Endothelial cell of hepatic sinusoid (primary cell): ENCODE results near the gene GRAMD1B.

Experiments used
- in situ Hi-C: cut with HindIII; loops from 2 replicates; pipeline ENCODE4 v1.10.0; 2017; ENCODE audit warnings: low sequenced_read_pairs

Gene GRAMD1B

DNA sequence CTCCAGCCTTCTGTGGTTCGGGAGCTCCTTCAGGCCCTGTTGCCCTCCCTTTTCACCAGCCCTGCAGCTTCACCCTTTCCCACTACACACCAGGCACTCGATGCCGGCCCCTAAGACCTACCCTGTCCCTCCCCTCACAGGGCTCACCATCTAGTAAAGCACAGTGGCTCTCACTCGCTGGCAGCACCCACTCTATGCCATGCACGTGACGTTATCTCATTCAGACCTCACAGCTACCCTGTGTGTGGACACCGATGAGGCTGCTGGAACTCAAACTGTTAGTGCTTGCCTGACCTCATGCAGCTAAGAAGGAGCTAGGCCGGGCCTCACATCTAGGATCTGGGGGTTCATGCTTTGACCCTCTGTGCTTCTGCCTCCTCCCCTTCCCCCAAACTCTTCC, 178.9 kb downstream of the GRAMD1B start:
- in situ Hi-C loops: no loop called here

DNA sequence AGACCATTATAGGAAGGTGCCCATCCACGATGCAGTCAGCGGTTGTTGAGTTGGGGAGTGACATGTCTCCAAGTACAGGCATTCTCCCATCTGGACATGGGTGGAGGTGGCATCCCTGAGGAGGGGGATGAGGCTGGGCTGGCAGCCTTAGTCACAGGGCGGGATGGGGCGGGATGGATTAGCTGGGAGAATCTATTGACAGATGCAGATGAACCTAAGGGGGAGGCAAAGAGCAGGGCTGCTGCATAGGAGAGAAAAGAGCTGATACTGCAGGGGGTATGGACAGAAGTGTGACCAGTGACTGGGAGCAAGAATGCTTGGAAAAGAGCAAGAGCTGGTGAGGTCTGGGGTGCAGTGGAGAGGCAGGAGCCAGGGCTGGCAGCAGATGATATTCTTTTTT, 181.6 kb downstream of the GRAMD1B start:
- in situ Hi-C loops: no loop called here

DNA sequence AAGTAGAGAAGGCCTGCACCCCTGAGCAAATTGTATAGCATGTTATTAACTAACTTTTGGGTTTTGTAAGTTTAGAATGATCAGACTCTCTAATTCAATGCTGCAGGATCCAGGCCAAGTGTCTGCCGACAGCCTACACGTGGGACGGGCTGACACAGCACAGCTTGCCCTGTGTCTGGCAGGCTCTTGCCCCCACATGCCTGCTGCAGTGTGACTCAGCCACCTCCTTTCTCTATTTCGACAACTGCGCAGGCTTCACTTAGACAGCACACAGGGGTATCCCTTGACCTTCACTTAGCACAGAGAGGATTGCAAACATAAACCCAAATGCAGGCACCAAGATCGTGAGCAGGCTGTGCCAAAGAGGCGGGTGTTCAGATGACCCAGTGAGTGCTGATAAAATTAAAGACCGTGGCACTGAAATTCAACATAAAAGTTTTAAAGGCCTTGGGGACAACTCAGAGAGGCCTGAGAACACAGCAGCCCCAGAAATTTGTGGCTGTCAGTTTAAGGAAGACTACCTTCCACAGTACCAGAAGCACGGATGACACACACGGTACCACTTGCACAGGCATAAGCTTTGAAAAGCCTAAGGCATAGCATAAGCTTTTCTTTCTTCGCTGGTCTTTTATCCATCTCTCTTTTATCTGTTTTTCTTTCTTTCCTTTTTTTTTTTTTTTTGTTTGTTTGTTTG, 186.6 kb downstream of the GRAMD1B start:
- in situ Hi-C loops: no loop called here

DNA sequence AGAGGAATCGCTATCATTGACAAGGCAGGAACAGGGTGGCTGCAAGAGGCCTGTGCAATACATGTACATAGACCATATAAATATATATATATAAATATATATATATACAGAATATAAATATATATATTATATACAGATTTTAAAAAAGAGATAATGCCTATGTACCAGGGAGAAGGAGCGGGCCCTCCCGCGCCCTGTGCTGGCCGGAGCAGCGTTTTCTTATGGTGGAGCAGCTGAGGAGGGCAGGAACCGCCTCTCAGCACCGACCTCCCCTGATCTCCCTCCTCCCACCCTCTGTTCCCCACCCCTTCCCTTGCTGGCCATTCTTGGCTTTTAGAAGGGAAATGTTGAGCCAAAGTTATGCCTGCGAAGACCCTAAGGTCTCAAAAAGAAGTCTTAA, 192.5 kb downstream of the GRAMD1B start:
- in situ Hi-C loops: no loop called here

DNA sequence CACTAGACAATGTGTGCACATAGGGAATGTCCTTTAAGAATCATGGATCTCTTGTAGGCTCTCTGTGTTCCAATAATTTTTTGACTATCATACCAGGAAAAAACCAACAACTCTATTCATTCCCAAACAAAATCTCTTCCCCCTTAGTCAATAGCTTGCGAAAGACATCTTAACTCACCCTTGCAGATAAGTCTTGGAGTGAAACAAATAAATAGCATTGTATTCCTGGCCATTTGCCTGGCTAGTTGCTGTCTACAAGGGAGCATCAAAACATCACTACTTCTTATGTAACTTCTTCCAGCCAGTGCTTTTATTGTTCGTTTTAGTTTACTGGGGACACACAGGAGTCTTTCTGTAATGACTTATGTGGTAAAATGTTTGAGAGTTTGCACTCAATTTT, 194.9 kb downstream of the GRAMD1B start:
- in situ Hi-C loops: no loop called here

DNA sequence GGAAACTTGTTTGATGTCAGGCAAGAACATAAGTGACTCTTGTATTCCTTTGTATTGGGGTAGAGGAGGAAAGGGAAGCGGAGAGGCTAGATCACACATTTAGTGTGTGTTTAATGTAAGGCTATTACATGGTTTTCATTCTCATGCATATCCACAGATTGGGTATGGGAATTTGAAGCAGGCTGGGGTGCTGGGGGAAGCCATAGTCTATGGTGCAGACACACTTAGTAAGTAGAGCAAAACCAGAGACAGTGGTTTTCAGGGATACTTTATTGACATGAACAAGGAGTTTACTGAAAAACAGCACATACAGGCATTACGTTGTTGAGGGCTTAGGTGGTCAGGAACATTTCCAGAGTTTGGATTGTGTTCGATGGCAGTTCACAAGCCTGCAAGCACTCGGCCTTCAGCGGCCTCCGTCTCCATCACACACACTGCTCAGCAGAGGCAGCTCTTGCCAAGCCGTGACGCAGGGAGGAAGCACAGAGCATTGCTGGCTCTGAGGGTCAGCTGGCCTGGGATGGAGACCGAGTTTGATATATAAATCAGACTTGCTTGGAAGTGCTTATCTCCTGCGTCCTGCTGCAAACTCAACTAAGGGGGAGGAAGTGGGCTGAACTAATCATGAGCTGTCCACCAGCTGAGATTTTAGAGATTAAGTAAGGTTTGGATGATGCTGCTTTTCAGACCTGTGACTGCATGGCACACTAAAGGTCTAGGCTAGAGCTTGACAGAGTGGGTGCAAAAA, 199.0 kb downstream of the GRAMD1B start:
- in situ Hi-C loops: no loop called here

DNA sequence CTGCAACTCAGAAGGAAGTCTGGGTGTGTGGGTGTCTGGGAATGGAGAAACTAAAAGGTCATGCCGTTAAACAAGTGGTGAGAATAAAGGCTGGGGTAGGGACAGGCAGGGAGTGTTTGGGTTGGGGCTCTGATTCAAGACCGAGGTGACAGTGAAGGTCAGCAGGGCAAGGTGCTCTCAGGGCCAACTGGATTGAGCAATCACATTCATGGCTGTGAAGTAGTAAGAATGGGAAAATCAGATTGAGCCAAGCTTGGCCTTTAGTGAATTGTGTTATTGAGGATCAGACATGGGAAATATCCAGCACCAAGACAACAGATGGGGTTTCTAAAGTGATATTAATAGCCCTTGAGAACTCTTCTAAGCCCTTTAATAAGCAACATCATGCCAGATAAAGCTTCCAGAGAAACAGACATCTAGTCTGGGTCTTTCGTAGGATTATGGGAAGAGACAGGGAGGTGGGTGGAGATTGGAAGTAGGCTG, 200.1 kb downstream of the GRAMD1B start:
- in situ Hi-C loops: loop anchor here (5.0 kb wide), 1 partner anchor 82 kb away; no protein-coding TSS in a partner anchor

DNA sequence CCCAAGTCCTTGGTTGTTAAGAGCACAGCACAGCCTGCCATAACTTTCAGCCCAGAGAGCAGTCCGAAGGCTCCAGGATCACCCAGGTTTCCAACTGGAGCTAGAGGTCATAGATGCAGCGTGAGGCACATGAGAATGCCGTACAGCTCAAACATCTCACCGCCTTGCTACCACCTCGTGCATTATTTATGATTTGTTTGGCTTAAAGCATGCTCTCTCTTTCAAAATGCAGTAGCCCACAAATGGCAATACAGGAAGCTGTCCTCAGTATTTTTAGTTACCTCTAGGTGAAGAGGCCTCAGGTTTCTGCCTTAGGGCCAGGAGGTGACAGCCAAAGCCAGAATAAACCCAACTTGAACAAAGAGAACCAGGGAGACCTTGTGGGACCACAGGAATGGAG, 210.0 kb downstream of the GRAMD1B start:
- in situ Hi-C loops: no loop called here

DNA sequence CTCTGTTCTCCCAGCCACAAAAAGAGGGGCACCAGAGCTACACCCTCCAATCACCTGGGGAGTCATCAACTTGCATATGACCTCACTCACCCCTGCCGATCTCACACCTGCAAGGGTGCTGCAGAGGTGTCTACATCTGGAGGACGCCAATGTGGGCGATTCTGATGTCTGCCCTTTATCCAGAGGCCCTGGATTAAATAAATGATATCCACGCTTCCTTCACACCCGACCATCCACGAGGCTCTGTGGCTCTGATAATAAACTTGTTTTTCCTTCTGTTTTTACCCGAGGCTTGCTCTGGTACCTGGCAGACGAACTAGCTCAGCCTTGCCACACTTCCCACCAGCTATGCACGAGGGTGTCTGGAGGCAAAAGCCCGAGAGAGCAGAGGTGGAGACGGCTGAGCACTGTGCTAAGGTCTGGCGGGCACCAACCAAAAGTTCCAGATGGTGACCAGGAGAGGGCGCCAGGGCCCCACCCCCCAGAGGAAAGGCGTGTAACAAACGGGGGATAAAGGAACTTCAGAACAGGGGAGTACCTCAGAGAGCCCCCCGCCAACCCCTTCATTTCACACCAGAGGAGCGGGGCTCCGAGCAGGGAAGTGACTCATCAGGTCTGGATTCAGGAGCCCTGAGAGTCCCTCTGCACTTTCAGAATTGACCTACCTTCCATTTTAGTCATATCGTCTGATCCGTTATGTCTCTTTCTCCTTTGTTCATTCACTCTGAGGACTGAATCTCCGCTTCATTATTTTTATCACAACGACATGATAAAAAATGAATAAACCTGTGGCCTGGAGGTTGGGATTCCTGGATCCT, 210.8 kb downstream of the GRAMD1B start:
- in situ Hi-C loops: no loop called here

DNA sequence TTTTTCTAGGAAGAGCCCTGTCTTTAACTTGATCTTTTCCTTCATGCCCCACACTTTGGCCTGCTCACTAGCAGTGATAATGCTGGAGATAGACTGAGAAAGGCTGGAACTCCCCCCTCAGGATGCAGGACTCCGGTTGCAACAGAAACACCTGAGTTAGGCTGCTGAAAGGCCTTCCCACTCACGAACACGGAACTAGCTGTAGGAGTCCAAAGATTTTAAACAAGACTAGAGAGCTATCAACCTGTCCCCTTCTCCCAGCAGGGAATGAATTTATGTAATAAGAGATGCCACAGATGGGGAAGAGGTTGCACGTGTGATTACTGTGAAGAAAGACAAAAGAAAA, 211.4 kb downstream of the GRAMD1B start:
- in situ Hi-C loops: no loop called here

DNA sequence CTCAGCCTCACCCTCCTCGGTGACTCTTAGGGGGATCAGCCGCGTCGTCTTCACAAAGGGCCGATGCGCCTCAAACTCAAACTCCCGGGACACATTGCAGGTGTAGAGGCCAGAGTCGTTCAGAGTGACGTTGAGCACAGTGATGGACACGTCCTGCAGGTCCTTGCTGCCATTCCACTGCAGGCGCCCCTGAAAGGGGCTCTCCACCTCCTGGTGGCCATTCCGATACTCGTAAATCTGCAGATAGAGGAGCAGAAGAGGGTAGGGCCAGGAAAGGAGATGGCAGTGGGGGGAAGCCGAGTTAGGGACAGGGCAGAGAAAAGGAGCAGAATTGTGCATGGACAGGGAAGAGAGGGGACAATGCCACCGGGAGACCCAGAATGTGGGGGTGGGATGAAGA, 212.4 kb downstream of the GRAMD1B start:
- in situ Hi-C loops: no loop called here

DNA sequence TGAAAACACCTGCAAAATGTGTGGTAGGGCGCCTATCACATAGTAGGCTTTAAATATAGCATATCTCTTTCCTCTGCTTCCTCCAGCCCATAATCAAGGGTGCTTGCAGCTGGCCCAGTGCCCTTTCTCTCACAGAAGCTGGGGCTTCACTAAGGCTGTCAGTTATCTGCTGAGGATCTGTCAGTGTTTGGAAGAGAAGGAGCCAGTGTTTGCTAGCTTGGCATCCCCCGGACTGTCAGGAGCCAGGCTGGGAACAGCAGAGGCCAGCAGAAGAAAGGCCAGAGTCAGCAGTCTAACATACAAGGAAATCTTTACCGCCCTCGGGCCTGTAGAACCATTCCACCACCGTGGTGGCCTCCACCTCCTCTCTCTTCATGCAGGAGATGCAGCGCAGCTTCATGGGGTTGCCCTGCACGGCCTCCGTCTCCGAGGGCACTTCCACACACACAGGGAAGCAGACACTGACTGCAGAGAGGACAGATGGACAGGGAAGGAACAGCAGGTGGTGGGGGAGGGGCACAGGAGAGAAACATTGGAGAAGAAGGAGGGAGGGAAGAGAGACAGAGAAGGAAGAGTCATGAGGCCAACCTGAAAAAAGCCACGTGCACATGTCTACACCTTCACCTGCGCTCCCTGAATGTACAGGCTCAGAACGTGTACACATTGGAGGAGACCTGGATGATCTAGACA, 215.4 kb downstream of the GRAMD1B start:
- in situ Hi-C loops: no loop called here

DNA sequence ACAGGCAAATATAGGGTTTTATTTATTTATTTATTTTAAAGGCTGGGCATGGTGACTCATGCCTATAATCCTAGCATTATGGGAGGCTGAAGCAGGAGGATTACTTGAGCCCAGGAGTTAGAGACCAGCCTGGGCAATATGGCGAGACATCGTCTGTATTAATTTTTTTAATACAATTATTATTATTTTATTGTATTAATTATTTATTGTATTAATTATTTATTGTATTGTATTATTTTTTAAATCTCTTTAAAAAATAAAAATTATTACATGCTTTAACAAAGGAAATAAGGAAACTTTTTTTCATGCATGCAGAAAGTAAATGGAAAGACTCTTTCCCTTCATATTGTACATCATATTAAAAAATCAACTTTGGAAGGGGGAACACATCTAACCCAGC, 220.8 kb downstream of the GRAMD1B start:
- in situ Hi-C loops: no loop called here

DNA sequence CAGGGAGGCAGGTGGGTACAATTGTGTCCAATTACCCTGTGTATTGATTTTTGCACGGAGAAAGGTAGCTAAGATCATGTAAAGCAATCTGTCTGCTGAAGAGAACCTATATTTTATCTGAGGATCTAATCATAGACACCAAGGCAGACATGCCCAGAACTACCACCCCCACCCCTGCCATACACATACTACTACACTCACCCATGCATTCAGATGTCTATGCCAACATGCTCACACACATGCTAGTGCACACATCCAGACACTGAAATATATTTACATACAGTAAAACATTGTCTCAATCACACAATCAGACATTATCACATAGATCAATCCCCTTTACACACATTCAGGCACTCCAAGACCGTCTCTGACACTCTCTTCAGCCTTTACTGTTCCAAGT, 222.5 kb downstream of the GRAMD1B start:
- in situ Hi-C loops: no loop called here

DNA sequence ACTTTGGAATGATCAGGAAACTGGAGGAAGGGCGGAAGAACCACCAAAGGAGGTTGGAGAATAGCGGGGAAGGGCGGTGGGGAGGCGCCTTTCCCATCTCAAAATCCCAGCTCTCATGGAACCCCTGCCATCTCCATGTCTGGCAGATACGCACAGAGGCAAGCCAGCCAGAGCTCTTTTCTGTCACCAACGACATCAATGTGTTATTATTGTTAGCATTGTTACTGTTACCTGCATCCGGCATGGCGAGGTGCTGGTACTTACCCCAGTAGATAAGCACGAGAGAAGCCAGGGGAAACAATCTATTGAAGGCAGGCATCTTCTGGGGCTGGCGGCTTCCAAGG, 223.4 kb downstream of the GRAMD1B start:
- in situ Hi-C loops: no loop called here

DNA sequence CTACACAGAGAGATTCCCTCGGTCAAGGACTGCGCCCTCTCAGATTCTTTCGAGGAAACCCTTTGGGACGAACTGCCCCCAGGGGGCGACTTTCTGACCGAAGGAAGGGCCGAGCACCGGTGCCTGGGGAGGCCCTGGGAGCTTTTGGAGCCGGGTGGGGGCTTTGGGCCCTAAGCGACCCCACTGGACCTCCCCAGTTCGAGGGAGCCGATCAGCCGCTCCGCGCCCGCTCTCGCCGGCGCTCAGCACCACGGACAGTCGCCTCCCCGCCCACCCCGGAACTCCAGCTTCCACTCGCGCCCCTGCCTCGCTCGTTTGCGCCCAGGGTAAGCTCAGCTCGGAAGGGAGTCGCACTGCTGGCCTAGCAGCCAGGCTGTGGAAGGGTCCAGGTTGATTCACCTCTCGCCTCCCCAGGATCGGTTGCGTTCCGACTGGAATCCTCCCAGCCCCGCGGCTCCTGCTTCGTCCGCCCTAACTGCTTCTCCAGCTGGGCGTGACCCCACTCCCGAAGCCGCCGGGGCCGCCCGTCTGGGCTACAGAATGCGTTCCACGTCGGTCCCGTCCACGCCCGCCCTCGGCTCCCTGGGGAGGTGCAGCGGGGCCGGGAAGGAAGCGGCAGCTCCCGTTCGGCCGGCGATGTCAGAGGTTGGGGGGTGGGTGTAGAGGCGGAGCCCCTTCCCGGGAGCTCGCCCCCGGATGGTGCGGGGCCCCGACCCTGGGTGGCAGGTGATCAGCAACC, 223.9 kb downstream of the GRAMD1B start:
- in situ Hi-C loops: no loop called here

DNA sequence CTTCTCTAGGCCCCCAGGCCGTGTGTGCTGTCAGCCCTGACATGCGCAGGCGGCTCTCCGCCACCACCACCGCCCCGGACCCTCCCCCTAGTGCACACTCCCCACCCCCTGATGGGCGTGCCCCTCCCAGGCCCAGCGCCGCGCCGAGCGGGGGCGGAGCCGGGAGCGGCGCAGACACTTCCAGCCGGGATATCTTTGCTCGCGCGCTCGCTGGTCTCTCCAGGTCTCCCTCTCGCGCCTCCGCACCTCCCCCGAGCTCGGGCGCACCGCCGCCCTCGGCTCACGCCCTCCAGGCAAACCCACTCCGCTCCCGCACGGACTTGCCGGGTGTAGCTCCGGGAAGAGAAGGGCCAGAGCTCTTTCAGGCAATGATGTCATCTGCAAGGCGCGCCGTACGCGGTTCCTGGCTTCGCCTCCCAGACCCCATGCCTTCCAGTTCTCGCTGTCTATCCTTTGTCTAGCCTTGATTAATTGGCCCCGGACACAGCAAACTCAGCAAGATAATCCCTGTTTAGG, 224.6 kb downstream of the GRAMD1B start, which contains the start of gene SCN3B:
TSS of gene SCN3B (minus strand) at position 59 of the 516 bp plus-strand sequence. CDS start 823 bp downstream, outside the sequence.
- in situ Hi-C loops: loop anchor here (5.0 kb wide), 1 partner anchor 38 kb away; no protein-coding TSS in a partner anchor

DNA sequence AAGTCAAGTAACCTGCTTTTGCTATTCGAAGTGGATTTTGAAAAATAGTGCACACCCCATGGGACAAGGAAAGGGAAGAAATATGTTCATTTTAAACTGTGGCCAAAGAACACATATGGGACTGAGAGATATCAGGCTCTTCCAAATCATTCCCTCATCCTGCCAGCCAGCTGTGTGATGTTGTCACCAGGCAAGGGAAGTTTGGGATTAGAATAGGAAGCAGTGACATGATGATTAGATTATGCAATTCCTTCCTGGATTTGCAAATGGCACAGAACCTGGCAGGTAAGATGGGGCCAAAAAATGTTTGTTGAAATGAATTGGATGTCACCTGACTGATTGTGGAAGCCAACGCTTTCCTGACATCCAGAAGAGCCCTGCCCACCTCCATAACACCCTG, 229.2 kb downstream of the GRAMD1B start:
- in situ Hi-C loops: loop anchor here (5.0 kb wide), 1 partner anchor 33 kb away; no protein-coding TSS in a partner anchor

DNA sequence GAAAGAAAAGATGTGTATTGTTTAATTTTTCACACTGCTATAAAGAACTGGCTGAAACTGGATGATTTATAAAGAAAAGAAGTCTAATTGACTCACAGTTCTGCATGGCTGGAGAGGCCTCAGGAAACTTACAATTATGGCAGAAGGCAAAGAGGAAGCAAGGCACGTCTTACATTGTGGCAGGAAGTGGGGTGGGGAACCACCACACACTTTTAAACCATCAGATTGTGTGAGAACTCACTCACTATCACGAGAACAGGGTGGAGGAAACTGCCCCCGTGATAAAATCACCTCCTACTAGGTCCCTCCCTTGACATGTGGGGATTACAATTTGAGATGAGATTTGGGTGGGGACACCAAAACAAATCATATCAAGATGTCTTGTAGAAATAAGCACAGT, 229.9 kb downstream of the GRAMD1B start:
- in situ Hi-C loops: loop anchor here (5.0 kb wide), 1 partner anchor 32 kb away; no protein-coding TSS in a partner anchor

DNA sequence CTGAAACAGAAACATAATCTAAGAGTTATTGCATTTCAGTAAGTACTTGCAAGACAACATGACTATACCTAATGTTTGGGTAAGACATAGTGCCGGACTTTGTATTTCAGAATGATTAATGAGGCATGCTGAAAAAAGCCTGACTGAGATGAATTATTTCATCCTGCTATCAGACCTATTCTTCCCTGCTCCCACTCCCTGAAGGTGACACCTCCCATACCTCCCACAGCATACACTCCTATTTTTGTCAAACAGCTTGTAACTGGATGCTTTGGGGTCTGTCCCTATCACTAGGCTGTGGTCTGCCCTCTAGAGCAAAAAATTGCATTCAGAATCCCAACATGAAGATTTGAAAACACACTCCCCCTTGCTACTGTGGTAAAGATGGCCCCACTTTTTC, 235.2 kb downstream of the GRAMD1B start:
- in situ Hi-C loops: no loop called here
